Measurements from ENCODE around the gene MYO7B. TPM values are rescaled to one million over a fixed set of nuclear protein-coding genes. Genes with fewer than 3 reads are reported as not detected.
"Not testable (repeated sequence)": the region's sequence is repeated elsewhere in the genome, so short reads cannot be mapped to it uniquely, and the experiment has no call there.

Gene MYO7B
- total RNA-seq, 1 donor from 2014 or later, result 0.07 TPM

GRCh38 chr2:127563458-127564428, 28.3 kb downstream of the MYO7B start:
- Mint-ChIP-seq H3K36me3 (ENCODE audit: low read depth) (peaks cover 5% of the 10 kb centered on the region), H3K4me1 (ENCODE audit: low read depth) (peaks cover 18% of the 10 kb centered on the region), H3K9me3 (peaks cover 4% of the 10 kb centered on the region), H3K4me3 (ENCODE audit: low read depth) (peak overlapping the region; percentile 35), H3K27me3 (ENCODE audit: low read depth) (peaks cover 39% of the 10 kb centered on the region), H3K27ac (peak overlapping the region; percentile 32)
- peak; percentile 44 for DNase-seq (ENCODE audit: low spot score)
- intact Hi-C loops (cut with micrococcal nuclease), result loop anchor here (1.0 kb wide), 1 partner anchor 37 kb away; the partner anchor contains the start of gene IWS1

- DNase-seq (ENCODE audit: low spot score), result no peak
- Mint-ChIP-seq H3K27me3 (ENCODE audit: low read depth) (peaks cover 39% of the 10 kb centered on the region), H3K27ac (no peak overlapping the region), H3K4me3 (ENCODE audit: low read depth) (no peak overlapping the region), H3K36me3 (ENCODE audit: low read depth) (peaks cover 5% of the 10 kb centered on the region), H3K4me1 (ENCODE audit: low read depth) (peaks cover 18% of the 10 kb centered on the region), H3K9me3 (peaks cover 4% of the 10 kb centered on the region)
- intact Hi-C loops (cut with micrococcal nuclease), result no loop called here
These were observed 29.2 kb downstream of the MYO7B start for GRCh38 chr2:127564429-127565260.

- peaks cover 5% of the 10 kb centered on the region for H3K36me3 Mint-ChIP-seq (ENCODE audit: low read depth)
- intact Hi-C loops (cut with micrococcal nuclease), result no loop called here
- H3K4me3 Mint-ChIP-seq (ENCODE audit: low read depth), result no peak overlapping the region
- DNase-seq (ENCODE audit: low spot score), result no peak
- H3K9me3 Mint-ChIP-seq, result peaks cover 4% of the 10 kb centered on the region
- H3K27ac Mint-ChIP-seq, result no peak overlapping the region
- peaks cover 39% of the 10 kb centered on the region for H3K27me3 Mint-ChIP-seq (ENCODE audit: low read depth)
- peaks cover 18% of the 10 kb centered on the region for H3K4me1 Mint-ChIP-seq (ENCODE audit: low read depth)
These were observed 30.0 kb downstream of the MYO7B start for GRCh38 chr2:127565261-127566138.

GRCh38 chr2:127566139-127566417, 30.6 kb downstream of the MYO7B start:
- H3K9me3 Mint-ChIP-seq, result peaks cover 4% of the 10 kb centered on the region
- H3K27me3 Mint-ChIP-seq (ENCODE audit: low read depth), result peaks cover 40% of the 10 kb centered on the region
- H3K4me3 Mint-ChIP-seq (ENCODE audit: low read depth), result no peak overlapping the region
- intact Hi-C loops (cut with micrococcal nuclease), result no loop called here
- no peak for DNase-seq (ENCODE audit: low spot score)
- no peak overlapping the region for H3K27ac Mint-ChIP-seq
- H3K36me3 Mint-ChIP-seq (ENCODE audit: low read depth), result peaks cover 5% of the 10 kb centered on the region
- peaks cover 18% of the 10 kb centered on the region for H3K4me1 Mint-ChIP-seq (ENCODE audit: low read depth)

- peaks cover 41% of the 10 kb centered on the region for H3K27me3 Mint-ChIP-seq (ENCODE audit: low read depth)
- H3K4me3 Mint-ChIP-seq (ENCODE audit: low read depth), result no peak overlapping the region
- H3K36me3 Mint-ChIP-seq (ENCODE audit: low read depth), result peaks cover 5% of the 10 kb centered on the region
- intact Hi-C loops (cut with micrococcal nuclease), result no loop called here
- DNase-seq (ENCODE audit: low spot score), result no peak
- no peak overlapping the region for H3K27ac Mint-ChIP-seq
- peaks cover 4% of the 10 kb centered on the region for H3K9me3 Mint-ChIP-seq
- H3K4me1 Mint-ChIP-seq (ENCODE audit: low read depth), result peaks cover 18% of the 10 kb centered on the region
These were observed 31.1 kb downstream of the MYO7B start for GRCh38 chr2:127566576-127566975.

- peaks cover 38% of the 10 kb centered on the region for H3K27me3 Mint-ChIP-seq (ENCODE audit: low read depth)
- intact Hi-C loops (cut with micrococcal nuclease), result no loop called here
- peaks cover 4% of the 10 kb centered on the region for H3K9me3 Mint-ChIP-seq
- H3K4me1 Mint-ChIP-seq (ENCODE audit: low read depth), result peaks cover 18% of the 10 kb centered on the region
- H3K4me3 Mint-ChIP-seq (ENCODE audit: low read depth), result no peak overlapping the region
- H3K36me3 Mint-ChIP-seq (ENCODE audit: low read depth), result peaks cover 5% of the 10 kb centered on the region
- DNase-seq (ENCODE audit: low spot score), result no peak
- no peak overlapping the region for H3K27ac Mint-ChIP-seq
These were observed 31.9 kb downstream of the MYO7B start for GRCh38 chr2:127567351-127567854.

GRCh38 chr2:127568128-127568527, 32.6 kb downstream of the MYO7B start:
- Mint-ChIP-seq H3K27me3 (ENCODE audit: low read depth) (peaks cover 39% of the 10 kb centered on the region), H3K9me3 (peaks cover under 1% of the 10 kb centered on the region), H3K27ac (no peak overlapping the region), H3K4me3 (ENCODE audit: low read depth) (no peak overlapping the region), H3K36me3 (ENCODE audit: low read depth) (peaks cover 1% of the 10 kb centered on the region), H3K4me1 (ENCODE audit: low read depth) (peaks cover 14% of the 10 kb centered on the region)
- DNase-seq (ENCODE audit: low spot score), result no peak
- intact Hi-C loops (cut with micrococcal nuclease), result no loop called here

GRCh38 chr2:127569666-127570065, 34.2 kb downstream of the MYO7B start:
- Mint-ChIP-seq H3K4me3 (ENCODE audit: low read depth) (no peak overlapping the region), H3K9me3 (no peaks in the 10 kb centered on the region), H3K27me3 (ENCODE audit: low read depth) (peaks cover 34% of the 10 kb centered on the region), H3K27ac (no peak overlapping the region), H3K36me3 (ENCODE audit: low read depth) (no peaks in the 10 kb centered on the region), H3K4me1 (ENCODE audit: low read depth) (no peaks in the 10 kb centered on the region)
- DNase-seq (ENCODE audit: low spot score), result no peak
- intact Hi-C loops (cut with micrococcal nuclease), result no loop called here

GRCh38 chr2:127570282-127571250, 35.1 kb downstream of the MYO7B start:
- Mint-ChIP-seq H3K4me3 (ENCODE audit: low read depth) (no peak overlapping the region), H3K27ac (no peak overlapping the region), H3K9me3 (no peaks in the 10 kb centered on the region), H3K4me1 (ENCODE audit: low read depth) (peaks cover 5% of the 10 kb centered on the region), H3K36me3 (ENCODE audit: low read depth) (no peaks in the 10 kb centered on the region), H3K27me3 (ENCODE audit: low read depth) (peaks cover 33% of the 10 kb centered on the region)
- no peak for DNase-seq (ENCODE audit: low spot score)
- intact Hi-C loops (cut with micrococcal nuclease), result no loop called here

GRCh38 chr2:127572352-127572751, 36.9 kb downstream of the MYO7B start:
- not testable (repeated sequence) for H3K27ac Mint-ChIP-seq; H3K4me1 Mint-ChIP-seq (ENCODE audit: low read depth)
- H3K27me3 Mint-ChIP-seq (ENCODE audit: low read depth), result peaks cover 23% of the 10 kb centered on the region

GRCh38 chr2:127572841-127573240, 37.4 kb downstream of the MYO7B start:
- Mint-ChIP-seq H3K27ac (no peak overlapping the region), H3K9me3 (no peaks in the 10 kb centered on the region), H3K36me3 (ENCODE audit: low read depth) (no peaks in the 10 kb centered on the region), H3K4me1 (ENCODE audit: low read depth) (peaks cover 7% of the 10 kb centered on the region), H3K4me3 (ENCODE audit: low read depth) (no peak overlapping the region), H3K27me3 (ENCODE audit: low read depth) (peaks cover 20% of the 10 kb centered on the region)
- intact Hi-C loops (cut with micrococcal nuclease), result no loop called here
- DNase-seq (ENCODE audit: low spot score), result no peak

More at GRCh38 chr2:127572352-127572751, 36.9 kb downstream of the MYO7B start:
- H3K9me3 Mint-ChIP-seq; intact Hi-C loops (cut with micrococcal nuclease); H3K36me3 Mint-ChIP-seq (ENCODE audit: low read depth); DNase-seq (ENCODE audit: low spot score); H3K4me3 Mint-ChIP-seq (ENCODE audit: low read depth): not testable (repeated sequence)

All from activated T-helper 2 cell treated with anti-CD3 and anti-CD28 coated beads, Interferon-gamma antibody, Interleukin-2, Interleukin-4, amounts not matched to agents 10 μg/mL and 5 μg/mL and 100 μg/mL, durations not matched to agents 14 hours and 24 hours and 36 hours (primary cell).